ENCODE data around the gene PYGB.

DNA sequence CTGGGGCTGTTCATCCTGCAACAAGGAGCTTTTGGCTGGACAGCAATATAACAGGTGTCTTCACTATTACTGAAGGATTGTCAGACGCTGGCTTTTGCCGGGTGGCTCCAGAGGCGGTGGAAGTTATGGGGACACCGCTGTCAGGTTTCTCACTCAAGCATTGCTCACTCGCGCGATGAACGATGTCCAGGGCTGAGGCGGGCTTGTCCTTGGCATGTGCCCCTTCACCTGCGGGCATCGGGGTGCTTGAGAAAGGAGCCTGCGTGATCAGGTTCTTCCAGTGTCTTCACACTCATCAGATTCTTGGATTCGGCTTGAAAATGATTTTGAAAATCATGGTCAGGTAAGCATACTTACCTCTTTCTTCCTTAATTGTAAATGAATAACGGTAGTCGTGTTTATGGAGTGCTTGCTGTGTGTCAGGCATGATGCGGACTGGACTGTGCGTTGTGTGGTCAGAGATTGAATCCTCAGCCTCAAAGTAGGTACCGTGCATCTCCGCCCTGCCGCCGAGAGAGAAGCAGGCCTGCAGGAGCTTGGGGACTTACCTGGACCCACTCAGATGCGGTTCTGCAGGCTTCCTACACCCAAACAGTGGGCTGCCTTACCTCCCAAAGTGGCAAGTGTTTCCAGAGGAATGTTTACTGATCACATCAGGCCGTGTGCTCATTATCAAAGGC, 18.3 kb upstream of the PYGB start:
- no peak for TF ChIP-seq POLR2A (IDR thresholded peaks at IDR 0.05)
- TF ChIP-seq, protein P1, sequence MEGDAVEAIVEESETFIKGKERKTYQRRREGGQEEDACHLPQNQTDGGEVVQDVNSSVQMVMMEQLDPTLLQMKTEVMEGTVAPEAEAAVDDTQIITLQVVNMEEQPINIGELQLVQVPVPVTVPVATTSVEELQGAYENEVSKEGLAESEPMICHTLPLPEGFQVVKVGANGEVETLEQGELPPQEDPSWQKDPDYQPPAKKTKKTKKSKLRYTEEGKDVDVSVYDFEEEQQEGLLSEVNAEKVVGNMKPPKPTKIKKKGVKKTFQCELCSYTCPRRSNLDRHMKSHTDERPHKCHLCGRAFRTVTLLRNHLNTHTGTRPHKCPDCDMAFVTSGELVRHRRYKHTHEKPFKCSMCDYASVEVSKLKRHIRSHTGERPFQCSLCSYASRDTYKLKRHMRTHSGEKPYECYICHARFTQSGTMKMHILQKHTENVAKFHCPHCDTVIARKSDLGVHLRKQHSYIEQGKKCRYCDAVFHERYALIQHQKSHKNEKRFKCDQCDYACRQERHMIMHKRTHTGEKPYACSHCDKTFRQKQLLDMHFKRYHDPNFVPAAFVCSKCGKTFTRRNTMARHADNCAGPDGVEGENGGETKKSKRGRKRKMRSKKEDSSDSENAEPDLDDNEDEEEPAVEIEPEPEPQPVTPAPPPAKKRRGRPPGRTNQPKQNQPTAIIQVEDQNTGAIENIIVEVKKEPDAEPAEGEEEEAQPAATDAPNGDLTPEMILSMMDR (IDR thresholded peaks at IDR 0.05): no peak

All from tibial nerve (tissue), 3 donors.